ENCODE results near the gene ATP5F1E.

GRCh38 chr20:59042796-59043631 lies 10.9 kb upstream of the ATP5F1E start:
- TF ChIP-seq SP1 (IDR thresholded peaks at IDR 0.05) (no peak), BHLHE40 (IDR thresholded peaks at IDR 0.05; ENCODE audit: borderline replicate concordance) (no peak), SUZ12 (IDR thresholded peaks at IDR 0.05) (no peak), ELF4 (IDR thresholded peaks at IDR 0.05) (no peak), FOXM1 (IDR thresholded peaks at IDR 0.05; ENCODE audit: borderline replicate concordance) (no peak), ARNT (IDR thresholded peaks at IDR 0.05) (no peak), LEF1 (IDR thresholded peaks at IDR 0.05; ENCODE audit: borderline replicate concordance) (no peak)

Data from HEK293T (cell line).